NCI-H446 treated with DMSO at 0.1 percent for 48 hours (cell line): Measurements from ENCODE around the gene PDE3A.
"Not testable (repeated sequence)": the region's sequence is repeated elsewhere in the genome, so short reads cannot be mapped to it uniquely, and the experiment has no call there.

Experiments used
- DNase-seq: peaks from one replicate; lab custom pipeline; 2025; lab: John Stamatoyannopoulos, UW

PDE3A gene

DNA sequence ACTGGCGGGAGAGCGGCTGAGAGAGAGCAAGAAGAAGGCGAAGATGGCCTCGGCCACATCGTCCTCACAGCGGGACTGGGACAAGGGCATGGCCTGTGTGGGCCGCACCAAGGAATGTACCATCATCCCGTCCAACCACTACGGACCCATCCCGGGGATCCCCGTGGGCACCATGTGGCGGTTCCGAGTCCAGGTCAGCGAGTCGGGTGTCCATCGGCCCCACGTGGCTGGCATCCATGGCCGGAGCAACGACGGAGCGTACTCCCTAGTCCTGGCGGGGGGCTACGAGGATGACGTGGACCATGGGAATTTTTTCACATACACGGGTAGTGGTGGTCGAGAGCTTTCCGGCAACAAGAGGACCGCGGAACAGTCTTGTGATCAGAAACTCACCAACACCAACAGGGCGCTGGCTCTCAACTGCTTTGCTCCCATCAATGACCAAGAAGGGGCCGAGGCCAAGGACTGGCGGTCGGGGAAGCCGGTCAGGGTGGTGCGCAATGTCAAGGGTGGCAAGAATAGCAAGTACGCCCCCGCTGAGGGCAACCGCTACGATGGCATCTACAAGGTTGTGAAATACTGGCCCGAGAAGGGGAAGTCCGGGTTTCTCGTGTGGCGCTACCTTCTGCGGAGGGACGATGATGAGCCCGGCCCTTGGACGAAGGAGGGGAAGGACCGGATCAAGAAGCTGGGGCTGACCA, 183.6 kb downstream of the PDE3A start:
- not testable (repeated sequence) for DNase-seq

- DNase-seq: not testable (repeated sequence)
These were observed 184.2 kb downstream of the PDE3A start for GRCh38 chr12:20552586-20552985.

- DNase-seq: no peak
These were observed 186.7 kb downstream of the PDE3A start for GRCh38 chr12:20555015-20555414.

DNA sequence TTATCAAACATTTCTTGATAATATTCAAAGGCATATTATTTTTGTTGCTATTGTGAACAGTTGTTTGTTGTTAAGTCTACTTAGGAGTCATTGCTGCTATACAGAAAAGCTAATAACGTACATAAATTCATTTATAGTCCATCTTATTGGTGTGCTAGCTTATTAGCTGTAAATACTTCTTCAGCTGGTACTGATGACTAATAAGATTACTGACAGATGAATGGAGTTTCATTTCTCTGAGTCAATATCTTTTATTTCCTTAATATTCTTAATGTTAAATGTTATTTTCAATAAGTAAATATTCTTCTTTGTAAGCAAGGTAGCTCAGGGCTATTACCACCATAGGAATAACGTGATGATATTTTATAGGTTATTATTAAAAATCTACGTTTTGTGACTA, 187.4 kb downstream of the PDE3A start:
- no peak for DNase-seq

DNA sequence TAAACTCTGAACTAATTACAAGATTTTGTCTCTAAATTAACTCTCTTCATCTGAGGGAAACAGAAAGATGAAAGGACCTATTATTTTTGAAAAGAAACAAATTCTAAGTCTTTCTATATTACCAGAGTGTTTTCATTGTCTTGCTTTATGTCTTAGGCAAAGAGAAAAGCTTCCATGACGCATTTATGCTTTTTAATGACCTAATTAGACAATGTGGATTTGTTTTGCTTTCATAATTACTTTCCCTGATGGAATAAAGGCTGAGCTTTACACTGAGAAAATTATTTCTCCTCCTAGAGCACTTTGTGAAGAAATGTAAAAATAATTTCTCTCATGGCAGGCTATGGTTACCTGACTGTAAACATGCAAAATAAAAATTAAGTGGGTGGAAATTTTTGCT, 188.8 kb downstream of the PDE3A start:
- DNase-seq: no peak

DNA sequence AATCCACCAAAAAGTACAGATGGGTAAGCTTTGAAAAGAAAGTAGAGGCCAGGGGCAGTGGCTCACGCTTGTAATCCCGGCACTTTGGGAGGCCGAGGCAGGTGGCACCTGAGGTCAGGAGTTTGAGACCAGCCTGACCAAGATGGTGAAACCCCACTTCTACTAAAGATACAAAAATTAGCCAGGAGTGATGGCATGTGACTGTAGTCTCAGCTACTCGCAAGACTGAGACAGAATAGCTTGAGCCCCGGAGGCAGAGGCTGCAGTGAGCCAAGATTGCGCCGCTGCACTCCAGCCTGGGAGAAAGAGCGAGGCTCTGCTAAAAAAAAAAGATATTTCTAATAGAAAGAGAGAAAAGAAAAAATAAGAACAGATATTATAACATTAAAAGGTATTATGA, 192.6 kb downstream of the PDE3A start:
- DNase-seq: no peak

GRCh38 chr12:20561871-20562270, 193.5 kb downstream of the PDE3A start:
- no peak for DNase-seq

- no peak for DNase-seq
These were observed 199.1 kb downstream of the PDE3A start for GRCh38 chr12:20567413-20567812.

DNA sequence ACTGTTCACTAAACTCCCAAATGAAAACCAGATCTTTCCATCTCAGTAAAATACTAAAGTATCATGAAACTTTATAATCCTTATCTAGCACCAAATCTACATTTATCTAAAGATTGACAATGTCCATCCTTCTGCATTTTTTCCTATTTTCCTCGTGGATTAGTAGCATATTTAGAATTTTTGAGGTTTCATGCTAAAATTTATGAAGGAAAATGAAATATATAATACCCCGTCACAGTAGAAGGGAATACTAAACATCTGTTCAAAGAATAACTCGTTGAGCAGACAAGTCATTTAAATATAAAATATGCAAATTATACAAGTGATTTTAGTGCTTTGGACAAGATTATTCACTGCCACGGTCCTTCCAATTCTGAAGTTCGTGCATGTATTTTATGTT, 204.1 kb downstream of the PDE3A start:
- no peak for DNase-seq

- no peak for DNase-seq
These were observed 208.2 kb downstream of the PDE3A start for GRCh38 chr12:20576528-20576927.

- DNase-seq: no peak
These were observed 208.7 kb downstream of the PDE3A start for GRCh38 chr12:20577054-20577453.

DNA sequence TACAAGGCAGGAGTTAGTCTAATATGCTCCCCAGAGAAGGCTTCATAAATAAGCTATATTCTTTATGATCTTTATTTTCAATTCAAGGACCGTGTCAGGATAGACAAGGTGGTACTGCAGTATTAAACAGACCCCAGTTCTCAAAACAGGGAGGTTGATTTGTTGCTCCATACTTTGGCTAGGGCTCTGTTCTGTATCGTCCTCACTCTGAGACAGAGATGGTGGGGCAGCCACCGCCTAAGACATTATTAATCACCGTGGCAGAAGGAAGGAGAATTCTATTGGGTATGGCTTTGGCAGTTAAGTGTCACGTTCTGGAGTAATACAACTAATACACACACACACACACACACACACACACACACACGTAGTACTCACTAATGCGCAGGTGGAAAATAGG, 209.8 kb downstream of the PDE3A start:
- no peak for DNase-seq

- no peak for DNase-seq
These were observed 216.8 kb downstream of the PDE3A start for GRCh38 chr12:20585055-20585625.

GRCh38 chr12:20585913-20586312, 217.6 kb downstream of the PDE3A start:
- DNase-seq: no peak

GRCh38 chr12:20588042-20588441, 219.7 kb downstream of the PDE3A start:
- DNase-seq: peak; percentile 14

- no peak for DNase-seq
These were observed 222.2 kb downstream of the PDE3A start for GRCh38 chr12:20590570-20590969.

DNA sequence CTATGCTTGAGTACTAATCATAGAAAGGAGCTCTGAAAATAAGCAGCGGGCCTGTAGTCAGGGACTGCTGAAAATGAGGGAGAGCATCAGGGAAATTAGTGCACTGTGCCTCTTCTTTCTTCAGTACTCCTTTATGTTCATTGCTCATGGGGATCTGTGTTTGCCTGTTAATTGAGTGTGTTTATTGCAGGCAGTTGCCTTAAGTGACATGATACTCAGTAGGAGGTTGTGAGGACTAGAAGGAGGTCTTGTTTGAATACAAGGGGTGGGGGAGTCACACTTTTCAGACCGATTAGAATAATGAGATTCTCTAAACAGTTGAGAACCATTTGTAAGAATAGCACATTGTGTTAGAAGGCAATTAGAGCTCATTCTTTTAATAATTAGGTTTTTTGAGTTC, 224.2 kb downstream of the PDE3A start:
- no peak for DNase-seq

DNA sequence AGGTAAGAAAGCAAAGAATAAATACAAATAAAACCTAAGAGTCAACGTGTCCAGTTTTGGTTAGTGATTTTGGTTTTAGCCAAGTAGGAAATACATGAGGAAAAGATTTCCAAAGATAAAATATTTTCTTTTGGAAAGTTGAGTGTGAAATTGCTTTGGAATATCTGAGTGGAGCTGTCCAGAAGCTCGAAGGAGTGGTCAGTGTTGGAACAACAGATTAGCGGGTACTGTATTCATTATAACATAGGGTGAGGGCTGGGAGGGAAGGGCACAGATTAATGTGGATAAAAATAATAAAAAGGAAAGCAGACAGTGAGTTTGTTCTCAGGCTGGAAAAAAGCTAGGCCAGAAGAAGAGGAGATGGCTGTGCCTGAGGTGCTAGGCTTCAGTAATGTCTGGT, 225.3 kb downstream of the PDE3A start:
- DNase-seq: no peak

DNA sequence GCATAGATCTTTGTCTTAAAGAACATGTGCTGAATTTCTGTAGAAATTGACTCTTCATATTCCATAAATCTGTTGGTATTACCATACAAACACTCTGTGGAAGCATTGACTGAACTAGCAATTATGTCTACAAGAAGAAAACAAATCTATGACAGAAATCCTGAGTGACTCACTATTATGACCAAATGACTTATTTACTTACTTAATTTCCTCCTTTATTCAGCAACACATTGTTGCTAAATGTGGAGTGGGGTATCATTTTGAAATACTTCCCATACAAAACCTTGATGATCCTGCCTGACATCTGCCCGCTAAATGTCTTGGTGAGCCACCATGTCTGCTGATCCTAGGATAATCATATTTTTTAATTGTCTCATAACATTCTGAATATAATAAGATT, 227.7 kb downstream of the PDE3A start:
- no peak for DNase-seq

- no peak for DNase-seq
These were observed 231.4 kb downstream of the PDE3A start for GRCh38 chr12:20599757-20600156.

DNA sequence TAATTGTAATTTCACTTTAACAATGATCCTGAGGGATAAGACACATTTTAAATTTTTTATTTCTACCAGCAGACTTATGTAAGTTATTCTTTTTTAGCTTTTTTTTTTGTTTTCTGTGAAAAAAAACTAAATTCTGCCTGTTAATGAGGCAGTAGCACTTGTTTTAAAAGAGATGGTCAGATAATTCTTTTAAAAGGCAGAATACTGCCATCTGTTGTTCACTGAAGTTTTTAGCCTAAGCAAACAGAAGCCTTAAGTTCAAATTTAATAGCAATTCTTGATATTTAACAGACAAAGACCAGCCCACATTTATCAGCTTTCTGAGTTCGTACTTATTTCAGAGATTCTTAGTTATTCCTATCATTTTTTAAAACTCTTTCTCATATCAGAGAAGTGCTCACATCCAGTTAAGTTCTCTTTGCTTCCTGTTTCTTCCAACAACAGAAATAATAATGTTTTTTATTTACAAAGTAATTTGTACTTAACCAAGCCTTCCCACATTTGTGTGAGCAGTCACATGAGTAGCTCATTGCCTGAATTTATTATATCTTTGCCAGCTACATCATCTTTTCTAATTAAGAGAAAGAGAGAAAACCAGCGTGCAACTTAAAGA, 233.4 kb downstream of the PDE3A start:
- DNase-seq: no peak

- DNase-seq: no peak
These were observed 234.5 kb downstream of the PDE3A start for GRCh38 chr12:20602641-20603391.
